KMS-11 (cell line): Measurements from ENCODE around the gene PDE3A.
"Not testable (repeated sequence)": the region's sequence is repeated elsewhere in the genome, so short reads cannot be mapped to it uniquely, and the experiment has no call there.

Experiments
- H2AFZ ChIP-seq: fragments of 200-600 bp; sonication (generic); 2 replicates; pipeline ENCODE4 v1.6.1; 2016; ENCODE audit warnings: antibody characterized with exemption, mixed run types, low read depth
- H3K27ac ChIP-seq: fragments of 200-600 bp; sonication (generic); 2 replicates; pipeline ENCODE4 v1.6.1; 2016; ENCODE audit warnings: mild to moderate bottlenecking, mixed run types
- H3K27me3 ChIP-seq: fragments of 200-600 bp; sonication (generic); 2 replicates; pipeline ENCODE4 v1.6.1; 2017; ENCODE audit warnings: mild to moderate bottlenecking, low read depth, mixed run types, moderate library complexity; ENCODE audit not compliant: insufficient read depth
- H3K36me3 ChIP-seq: fragments of 200-600 bp; sonication (generic); 2 replicates; pipeline ENCODE4 v1.6.1; 2017; ENCODE audit warnings: mild to moderate bottlenecking, mixed run types; ENCODE audit not compliant: insufficient read depth
- H3K4me1 ChIP-seq: fragments of 200-600 bp; sonication (generic); 2 replicates; pipeline ENCODE4 v1.6.1; 2016; ENCODE audit warnings: mild to moderate bottlenecking, low read depth, mixed run types; ENCODE audit not compliant: poor library complexity, severe bottlenecking
- H3K4me2 ChIP-seq: fragments of 200-600 bp; sonication (generic); 2 replicates; pipeline ENCODE4 v1.7.0; 2016; ENCODE audit warnings: mild to moderate bottlenecking, mixed run types
- H3K4me3 ChIP-seq: fragments of 200-600 bp; sonication (generic); IDR thresholded peaks from 2 replicates; pipeline ENCODE4 v1.6.1; 2017; ENCODE audit warnings: low read depth, low read length, mixed read lengths; ENCODE audit not compliant: insufficient read depth
- H3K79me2 ChIP-seq: fragments of 200-600 bp; sonication (generic); 2 replicates; pipeline ENCODE4 v1.6.1; 2016; ENCODE audit warnings: low read depth, mixed run types; ENCODE audit not compliant: insufficient read depth
- H3K9ac ChIP-seq: fragments of 200-600 bp; sonication (generic); 2 replicates; pipeline ENCODE4 v1.6.1; 2016; ENCODE audit warnings: mild to moderate bottlenecking, mixed run types
- H4K20me1 ChIP-seq: fragments of 200-600 bp; sonication (generic); 2 replicates; pipeline ENCODE4 v1.6.1; 2016; ENCODE audit warnings: mild to moderate bottlenecking, mixed run types; ENCODE audit not compliant: insufficient read depth
- TF ChIP-seq, protein P1 (sequence below): fragments of 200-600 bp; sonication (generic); conservative IDR thresholded peaks from 2 replicates; pipeline ENCODE4 v1.6.1; 2017; ENCODE audit warnings: low read depth, mild to moderate bottlenecking, antibody characterized with exemption, low read length, moderate library complexity, mixed read lengths

PDE3A gene

DNA sequence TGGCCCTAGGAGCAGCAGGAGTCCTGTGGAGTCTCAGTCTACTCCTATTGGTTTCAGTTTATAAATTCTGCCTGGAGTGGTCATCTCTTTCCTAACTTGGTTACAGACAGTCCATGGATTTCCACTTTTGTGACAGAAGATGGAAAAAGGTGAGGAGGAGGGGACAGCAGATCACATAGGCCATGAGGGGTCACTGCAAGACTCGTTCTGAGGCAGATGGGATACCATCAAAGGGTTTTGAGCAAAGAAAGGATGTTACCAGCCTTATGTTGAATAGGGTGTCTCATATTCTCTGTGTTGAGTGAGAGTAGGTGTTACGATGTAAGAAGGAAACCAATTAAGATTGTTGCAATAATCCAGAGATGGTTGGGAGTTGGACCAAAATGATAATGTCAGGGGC lies 15.3 kb downstream of the PDE3A start:
- Histone ChIP-seq H3K4me2 (no peak overlapping the region), H3K79me2 (no peaks in the 10 kb centered on the region), H4K20me1 (no peaks in the 10 kb centered on the region), H3K4me3 (no peak overlapping the region), H3K4me1 (no peaks in the 10 kb centered on the region), H3K27me3 (no peaks in the 10 kb centered on the region), H3K9ac (no peak overlapping the region), H3K36me3 (no peaks in the 10 kb centered on the region), H2AFZ (no peak overlapping the region), H3K27ac (no peak overlapping the region)
- TF ChIP-seq, protein P1, sequence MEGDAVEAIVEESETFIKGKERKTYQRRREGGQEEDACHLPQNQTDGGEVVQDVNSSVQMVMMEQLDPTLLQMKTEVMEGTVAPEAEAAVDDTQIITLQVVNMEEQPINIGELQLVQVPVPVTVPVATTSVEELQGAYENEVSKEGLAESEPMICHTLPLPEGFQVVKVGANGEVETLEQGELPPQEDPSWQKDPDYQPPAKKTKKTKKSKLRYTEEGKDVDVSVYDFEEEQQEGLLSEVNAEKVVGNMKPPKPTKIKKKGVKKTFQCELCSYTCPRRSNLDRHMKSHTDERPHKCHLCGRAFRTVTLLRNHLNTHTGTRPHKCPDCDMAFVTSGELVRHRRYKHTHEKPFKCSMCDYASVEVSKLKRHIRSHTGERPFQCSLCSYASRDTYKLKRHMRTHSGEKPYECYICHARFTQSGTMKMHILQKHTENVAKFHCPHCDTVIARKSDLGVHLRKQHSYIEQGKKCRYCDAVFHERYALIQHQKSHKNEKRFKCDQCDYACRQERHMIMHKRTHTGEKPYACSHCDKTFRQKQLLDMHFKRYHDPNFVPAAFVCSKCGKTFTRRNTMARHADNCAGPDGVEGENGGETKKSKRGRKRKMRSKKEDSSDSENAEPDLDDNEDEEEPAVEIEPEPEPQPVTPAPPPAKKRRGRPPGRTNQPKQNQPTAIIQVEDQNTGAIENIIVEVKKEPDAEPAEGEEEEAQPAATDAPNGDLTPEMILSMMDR: no peak

DNA sequence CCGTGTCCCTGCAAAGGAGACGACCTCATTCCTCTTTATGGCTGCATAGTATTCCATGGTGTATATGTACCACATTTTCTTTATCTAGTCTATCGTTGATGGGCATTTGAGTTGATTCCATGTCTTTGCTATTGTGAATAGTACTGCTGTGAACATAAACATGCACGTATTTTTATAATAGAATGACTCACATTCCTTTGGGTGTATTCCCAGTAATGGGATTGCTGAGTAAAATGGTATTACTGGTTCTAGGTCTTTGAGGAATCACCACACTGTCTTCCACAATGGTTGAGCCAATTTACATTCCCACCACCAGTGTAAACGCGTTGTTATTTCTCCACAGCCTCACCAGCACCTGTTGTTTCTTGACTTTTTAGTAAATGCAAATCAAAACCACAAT lies 16.5 kb downstream of the PDE3A start:
- H4K20me1 ChIP-seq, H3K4me1 ChIP-seq, H3K79me2 ChIP-seq, H2AFZ ChIP-seq, H3K27me3 ChIP-seq, H3K9ac ChIP-seq, H3K4me3 ChIP-seq, H3K4me2 ChIP-seq, H3K36me3 ChIP-seq, H3K27ac ChIP-seq: not testable (repeated sequence)

DNA sequence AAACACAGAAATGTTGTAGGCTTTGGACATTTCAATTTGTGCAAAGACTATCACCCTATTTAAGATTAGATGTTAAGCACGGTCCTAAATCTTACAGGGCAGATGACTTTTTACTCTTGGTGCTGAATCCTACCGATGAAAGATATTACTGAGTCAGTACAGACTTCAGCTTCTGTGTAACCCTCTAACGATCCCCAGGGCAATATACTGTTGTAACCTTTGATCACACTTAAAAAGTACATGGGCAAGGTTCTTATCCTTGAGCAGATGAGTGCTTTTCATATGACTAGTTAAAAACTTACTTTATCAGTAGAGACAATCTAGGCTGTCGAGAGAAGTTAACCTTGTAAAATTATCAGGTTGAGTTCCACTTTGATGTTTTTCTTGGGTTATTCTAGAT lies 22.5 kb downstream of the PDE3A start:
- H3K9ac ChIP-seq: no peak overlapping the region
- no peak overlapping the region for H3K4me3 ChIP-seq
- no peaks in the 10 kb centered on the region for H3K27me3 ChIP-seq
- no peak overlapping the region for H3K27ac ChIP-seq
- H3K4me2 ChIP-seq: no peak overlapping the region
- no peaks in the 10 kb centered on the region for H3K4me1 ChIP-seq
- TF ChIP-seq, protein P1: no peak
- no peaks in the 10 kb centered on the region for H4K20me1 ChIP-seq
- no peak overlapping the region for H2AFZ ChIP-seq
- H3K36me3 ChIP-seq: no peaks in the 10 kb centered on the region
- no peaks in the 10 kb centered on the region for H3K79me2 ChIP-seq

DNA sequence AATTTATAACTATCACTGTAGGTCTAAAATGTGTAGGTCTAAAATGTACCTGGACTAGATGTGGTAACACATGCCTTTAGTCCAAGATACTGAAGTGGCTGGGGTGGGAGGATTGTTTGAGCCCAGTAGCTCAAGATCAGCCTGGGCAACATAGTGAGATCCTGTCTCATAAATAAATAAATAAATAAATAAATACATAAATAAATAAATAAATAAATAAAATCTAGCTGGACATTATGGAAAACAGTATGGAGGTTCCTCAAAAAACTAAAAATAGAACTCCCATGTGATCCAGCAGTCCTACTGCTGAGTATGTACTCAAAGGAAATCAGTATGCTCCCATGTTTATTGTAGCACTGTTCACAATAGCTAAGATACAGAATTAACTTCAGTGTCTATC lies 24.0 kb downstream of the PDE3A start:
- Histone ChIP-seq H3K9ac (no peak overlapping the region), H2AFZ (no peak overlapping the region), H4K20me1 (no peaks in the 10 kb centered on the region), H3K36me3 (no peaks in the 10 kb centered on the region), H3K27me3 (no peaks in the 10 kb centered on the region), H3K4me1 (no peaks in the 10 kb centered on the region), H3K27ac (no peak overlapping the region), H3K4me3 (no peak overlapping the region), H3K79me2 (no peaks in the 10 kb centered on the region), H3K4me2 (no peak overlapping the region)
- TF ChIP-seq, protein P1: no peak

DNA sequence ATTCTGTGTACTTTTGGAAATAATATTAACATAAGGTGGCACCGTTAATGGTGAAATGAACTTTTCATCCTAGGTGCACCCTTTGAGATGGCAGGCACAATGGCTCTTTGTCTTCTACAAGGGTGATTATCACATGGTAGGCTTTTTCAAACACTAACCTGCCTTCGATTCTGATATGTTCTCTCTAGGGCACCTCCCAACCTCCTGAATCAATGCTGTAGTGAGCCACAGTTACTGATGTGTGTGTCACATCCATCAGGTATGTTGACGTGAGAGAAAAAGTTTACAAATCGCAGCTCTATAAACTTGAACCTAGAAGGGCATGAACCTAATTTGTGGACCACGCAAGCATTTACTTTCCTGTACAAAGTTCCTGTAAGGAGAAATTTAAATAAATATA lies 25.4 kb downstream of the PDE3A start:
- no peak overlapping the region for H3K27ac ChIP-seq
- H3K9ac ChIP-seq: no peak overlapping the region
- H2AFZ ChIP-seq: no peak overlapping the region
- TF ChIP-seq, protein P1: no peak
- no peak overlapping the region for H3K4me2 ChIP-seq
- no peaks in the 10 kb centered on the region for H3K79me2 ChIP-seq
- no peaks in the 10 kb centered on the region for H3K36me3 ChIP-seq
- no peaks in the 10 kb centered on the region for H3K27me3 ChIP-seq
- H3K4me1 ChIP-seq: no peaks in the 10 kb centered on the region
- H3K4me3 ChIP-seq: no peak overlapping the region
- no peaks in the 10 kb centered on the region for H4K20me1 ChIP-seq
